KG1 (cell line): ENCODE data around the gene SIGLEC11.
"Not testable (repeated sequence)": the region's sequence is repeated elsewhere in the genome, so short reads cannot be mapped to it uniquely, and the experiment has no call there.

Experiments used
- DNase-seq: peaks from one replicate; lab custom pipeline; 2025; lab: John Stamatoyannopoulos, UW

SIGLEC11 gene, protein sequence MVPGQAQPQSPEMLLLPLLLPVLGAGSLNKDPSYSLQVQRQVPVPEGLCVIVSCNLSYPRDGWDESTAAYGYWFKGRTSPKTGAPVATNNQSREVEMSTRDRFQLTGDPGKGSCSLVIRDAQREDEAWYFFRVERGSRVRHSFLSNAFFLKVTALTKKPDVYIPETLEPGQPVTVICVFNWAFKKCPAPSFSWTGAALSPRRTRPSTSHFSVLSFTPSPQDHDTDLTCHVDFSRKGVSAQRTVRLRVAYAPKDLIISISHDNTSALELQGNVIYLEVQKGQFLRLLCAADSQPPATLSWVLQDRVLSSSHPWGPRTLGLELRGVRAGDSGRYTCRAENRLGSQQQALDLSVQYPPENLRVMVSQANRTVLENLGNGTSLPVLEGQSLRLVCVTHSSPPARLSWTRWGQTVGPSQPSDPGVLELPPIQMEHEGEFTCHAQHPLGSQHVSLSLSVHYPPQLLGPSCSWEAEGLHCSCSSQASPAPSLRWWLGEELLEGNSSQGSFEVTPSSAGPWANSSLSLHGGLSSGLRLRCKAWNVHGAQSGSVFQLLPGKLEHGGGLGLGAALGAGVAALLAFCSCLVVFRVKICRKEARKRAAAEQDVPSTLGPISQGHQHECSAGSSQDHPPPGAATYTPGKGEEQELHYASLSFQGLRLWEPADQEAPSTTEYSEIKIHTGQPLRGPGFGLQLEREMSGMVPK

GRCh38 chr19:49960980-49961379 lies at the start of gene SIGLEC11:
Gene SIGLEC11 (minus strand): TSS chr19:49961172. CDS start chr19:49961081, 91 bp downstream.
- DNase-seq: not testable (repeated sequence)

DNA sequence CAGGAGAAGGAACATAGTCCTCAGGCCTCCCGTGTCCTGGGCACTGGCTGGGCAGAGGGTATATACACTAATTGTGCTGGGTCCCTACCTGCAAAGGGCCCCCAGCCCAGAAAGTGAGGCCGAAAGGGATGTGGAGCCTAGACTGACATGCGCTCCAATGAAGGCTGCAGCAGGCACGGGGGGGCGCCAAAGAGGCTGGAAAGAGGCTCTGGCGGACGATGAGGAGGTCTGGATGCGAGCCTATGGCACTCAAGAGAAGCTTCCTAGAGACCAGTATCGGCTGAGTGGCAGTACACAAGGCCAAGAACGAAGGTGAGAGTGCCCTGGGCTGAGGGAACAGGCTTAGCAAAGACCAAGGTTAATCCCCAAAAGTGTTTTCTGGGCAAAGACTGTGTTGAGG lies 47.6 kb upstream of the SIGLEC11 start:
- no peak for DNase-seq

- no peak for DNase-seq
Measured at GRCh38 chr19:50007947-50008346, 47.0 kb upstream of the SIGLEC11 start.

- no peak for DNase-seq
Measured at GRCh38 chr19:50007170-50007569, 46.2 kb upstream of the SIGLEC11 start.

GRCh38 chr19:50005428-50005827 lies 44.5 kb upstream of the SIGLEC11 start:
- DNase-seq: no peak

- DNase-seq: peak; percentile 13
Measured at GRCh38 chr19:50003810-50004419, 42.9 kb upstream of the SIGLEC11 start.

DNA sequence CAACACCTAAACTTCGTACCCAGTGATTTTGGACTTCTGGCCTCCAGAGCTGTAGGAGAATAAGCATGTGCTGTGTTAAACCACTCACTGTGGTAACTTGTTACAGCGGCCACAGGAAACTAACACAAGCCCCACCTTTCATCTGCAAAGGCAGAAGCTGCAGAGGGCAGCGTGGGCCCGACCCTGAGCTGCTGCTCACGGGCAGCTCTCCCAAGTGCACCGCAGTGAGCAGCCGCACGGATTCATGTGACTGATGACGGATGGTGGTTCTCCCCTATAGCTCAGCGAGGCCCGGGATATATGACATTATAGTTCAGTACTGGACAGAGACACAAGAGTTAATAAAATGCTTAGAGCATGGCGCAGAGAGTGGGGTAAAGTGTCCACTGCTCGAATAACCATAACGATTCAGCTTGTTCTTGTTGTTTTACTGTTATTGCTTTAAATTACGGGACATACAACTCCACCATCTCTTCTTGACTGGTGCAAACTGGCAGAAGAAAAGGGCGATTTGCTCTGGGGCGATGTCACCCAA lies 42.3 kb upstream of the SIGLEC11 start:
- no peak for DNase-seq

GRCh38 chr19:50002386-50002960 lies 41.5 kb upstream of the SIGLEC11 start:
- DNase-seq: no peak

- no peak for DNase-seq
Measured at GRCh38 chr19:50001775-50002174, 40.8 kb upstream of the SIGLEC11 start.

DNA sequence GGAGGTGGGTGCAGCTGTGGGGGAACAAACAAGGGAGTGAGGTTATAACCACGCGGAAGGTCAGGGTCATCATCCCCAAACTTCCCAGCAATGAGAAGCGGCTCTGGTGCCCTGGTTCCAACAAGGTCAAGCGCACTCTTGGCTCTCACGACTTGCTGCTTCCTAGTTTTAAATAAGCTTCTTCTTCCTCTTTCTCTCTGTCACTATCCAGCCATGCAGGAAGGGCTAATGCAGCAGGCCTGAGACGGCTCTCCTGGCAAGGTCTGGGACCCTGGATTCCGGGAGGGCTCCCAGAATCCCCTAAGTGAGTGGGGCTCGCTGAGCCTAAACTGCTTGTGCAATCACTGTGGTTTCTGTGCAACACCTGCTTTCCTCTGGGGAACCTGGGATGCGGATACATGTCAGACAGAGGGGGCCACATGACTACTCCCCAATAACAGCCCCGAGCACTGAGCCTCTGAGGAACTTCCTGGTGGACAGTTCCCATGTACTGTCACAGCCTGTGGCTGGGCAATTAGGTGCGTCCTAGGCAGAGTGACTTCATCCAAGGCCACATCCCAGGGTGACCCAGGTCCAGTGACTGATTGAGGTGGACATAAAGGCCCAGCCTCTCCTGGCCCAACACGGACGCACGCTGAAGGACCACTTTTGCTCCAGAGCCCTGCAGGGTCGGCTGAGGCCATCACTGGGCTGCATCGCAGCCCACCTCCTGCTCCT lies 40.0 kb upstream of the SIGLEC11 start:
- no peak for DNase-seq

DNA sequence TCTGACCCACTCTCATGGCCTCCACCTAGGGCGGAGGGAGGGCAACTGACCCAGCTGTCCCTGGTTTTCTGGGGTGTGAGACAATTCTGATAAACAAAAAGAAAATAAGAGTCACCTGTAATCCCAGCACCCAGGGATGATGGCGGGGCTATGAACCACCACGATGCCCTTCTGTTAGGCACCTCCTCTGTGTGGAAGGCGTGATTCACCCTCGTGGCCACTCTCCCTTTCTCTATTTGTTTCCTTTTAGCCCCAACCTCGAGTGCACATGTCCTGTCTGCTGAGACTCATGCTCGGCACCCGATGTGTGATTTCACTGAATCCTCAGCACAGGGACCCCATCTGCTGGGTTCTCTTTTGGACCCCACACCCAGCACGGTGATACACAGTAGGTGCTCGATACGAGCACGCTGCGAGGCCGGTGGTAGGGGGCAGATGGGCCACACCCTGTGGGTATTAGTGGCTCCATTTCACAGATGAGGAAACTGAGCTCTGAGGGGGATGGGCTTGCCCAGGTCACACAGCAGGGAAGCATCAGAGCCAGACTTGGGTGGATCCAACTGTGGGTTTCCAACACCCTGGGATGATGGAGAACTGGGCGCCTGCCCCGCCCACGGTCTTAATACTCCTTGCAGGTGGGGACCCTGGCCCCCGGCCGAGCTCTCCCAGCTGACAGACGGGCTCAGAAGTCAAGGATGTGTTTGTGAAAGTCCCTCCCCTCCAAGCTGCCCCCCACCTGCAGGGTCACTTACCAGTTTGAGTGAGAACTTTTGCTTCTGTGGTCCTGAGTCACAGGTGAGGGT lies 39.3 kb upstream of the SIGLEC11 start:
- no peak for DNase-seq

GRCh38 chr19:49999371-50000010 lies 38.5 kb upstream of the SIGLEC11 start:
- DNase-seq: no peak

DNA sequence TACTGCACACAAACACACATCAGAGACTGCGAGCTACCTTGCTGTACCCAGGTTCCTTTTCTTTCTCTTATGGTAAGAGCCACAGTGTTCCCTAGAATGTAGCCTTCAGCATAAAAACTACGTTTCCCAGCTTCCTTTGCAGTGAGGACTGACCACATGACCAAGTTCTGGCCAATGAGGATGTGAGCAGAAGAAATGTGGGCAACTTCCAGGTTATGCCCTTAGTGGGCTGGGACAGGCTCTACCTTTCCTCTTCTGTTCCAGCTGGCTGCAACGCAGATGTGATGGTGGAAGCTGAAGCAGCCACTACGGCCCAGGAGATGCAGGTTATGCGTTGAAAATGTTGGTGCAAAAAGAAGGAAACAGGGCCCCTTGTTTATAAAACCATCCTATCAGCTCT lies 36.7 kb upstream of the SIGLEC11 start:
- no peak for DNase-seq

GRCh38 chr19:49988433-49988832 lies 27.5 kb upstream of the SIGLEC11 start:
- DNase-seq: no peak

GRCh38 chr19:49988007-49988406 lies 27.0 kb upstream of the SIGLEC11 start:
- DNase-seq: no peak

DNA sequence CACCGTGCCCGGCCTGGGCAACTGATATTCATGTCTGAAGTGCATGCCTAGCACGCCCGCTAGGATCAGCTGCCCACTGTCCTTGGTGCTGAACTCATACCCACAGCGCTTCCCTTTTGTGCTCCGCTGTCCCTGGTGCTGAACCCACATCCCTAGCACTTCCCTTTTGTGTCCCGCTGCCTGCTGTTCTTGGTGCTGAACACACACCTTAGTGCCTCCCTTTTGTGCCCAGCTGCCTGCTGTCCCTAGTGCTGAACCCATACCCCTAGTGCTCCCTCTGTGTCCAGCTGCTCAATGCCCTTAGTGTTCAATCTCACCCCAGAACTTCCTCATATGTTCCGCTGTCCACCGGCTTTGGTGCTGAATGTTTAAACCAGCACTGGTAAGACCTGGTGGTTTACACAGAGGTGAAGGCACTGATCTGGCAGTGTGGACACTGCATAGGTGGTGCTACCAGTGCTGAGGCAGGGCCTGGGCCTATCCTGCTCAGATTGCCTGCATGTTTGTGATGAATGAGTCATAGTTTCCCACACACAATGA lies 26.3 kb upstream of the SIGLEC11 start:
- DNase-seq: peak; percentile 87

DNA sequence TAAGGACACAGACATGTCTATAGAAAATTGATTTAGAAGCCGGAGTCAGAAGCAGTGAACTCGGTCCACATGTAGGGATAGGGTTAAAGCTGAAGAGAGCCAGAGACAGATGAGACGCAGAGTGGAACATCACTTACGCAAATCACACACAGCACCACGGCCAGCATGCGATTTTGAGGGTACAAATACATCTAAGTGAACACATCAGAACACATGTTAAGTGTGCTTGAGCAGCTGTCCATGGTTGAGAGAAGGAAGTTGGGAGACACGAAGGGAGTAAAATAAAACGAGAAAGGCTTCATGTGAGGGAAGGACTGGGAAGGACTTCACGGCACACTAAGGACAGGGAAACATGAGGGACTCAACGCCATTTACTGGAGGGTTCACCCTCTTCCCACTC lies 25.4 kb upstream of the SIGLEC11 start:
- no peak for DNase-seq

DNA sequence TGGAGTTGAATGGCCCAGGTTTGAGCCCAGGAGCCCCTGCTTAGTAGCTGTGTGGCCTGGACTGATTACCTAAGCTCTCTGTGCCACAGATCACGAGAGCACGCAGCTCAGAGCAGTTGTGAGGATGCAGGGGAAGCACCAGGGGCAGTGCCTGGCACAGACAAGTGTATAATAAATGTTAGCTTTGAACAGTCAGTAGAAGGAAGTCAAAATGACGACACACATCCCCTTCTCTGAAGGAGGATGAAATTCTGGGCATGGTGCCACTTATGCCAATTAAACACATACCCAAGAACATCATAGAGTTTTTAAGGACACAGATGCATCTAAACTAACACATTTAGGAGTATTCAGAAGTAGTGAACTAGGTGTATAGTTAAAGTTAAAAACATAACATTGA lies 24.9 kb upstream of the SIGLEC11 start:
- DNase-seq: no peak

DNA sequence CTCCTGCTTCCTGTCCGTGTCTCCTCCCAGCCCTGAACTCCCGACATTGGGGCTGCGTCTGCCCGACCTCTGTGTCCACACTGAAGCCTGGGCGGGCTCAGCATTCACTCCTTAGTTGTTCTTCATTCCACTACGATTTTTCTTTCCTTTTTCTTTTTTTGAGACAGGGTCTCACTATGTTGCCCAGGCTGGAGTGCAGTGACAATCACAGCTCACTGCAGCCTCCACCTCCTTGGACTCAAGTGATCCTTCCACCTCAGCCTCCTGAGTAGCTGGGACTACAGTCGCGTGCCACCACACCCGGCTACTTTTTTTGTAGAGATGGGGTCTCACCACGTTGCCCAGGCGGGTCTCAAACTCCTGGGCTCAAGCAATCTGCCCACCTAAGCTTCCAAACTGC lies 23.5 kb upstream of the SIGLEC11 start:
- DNase-seq: no peak

DNA sequence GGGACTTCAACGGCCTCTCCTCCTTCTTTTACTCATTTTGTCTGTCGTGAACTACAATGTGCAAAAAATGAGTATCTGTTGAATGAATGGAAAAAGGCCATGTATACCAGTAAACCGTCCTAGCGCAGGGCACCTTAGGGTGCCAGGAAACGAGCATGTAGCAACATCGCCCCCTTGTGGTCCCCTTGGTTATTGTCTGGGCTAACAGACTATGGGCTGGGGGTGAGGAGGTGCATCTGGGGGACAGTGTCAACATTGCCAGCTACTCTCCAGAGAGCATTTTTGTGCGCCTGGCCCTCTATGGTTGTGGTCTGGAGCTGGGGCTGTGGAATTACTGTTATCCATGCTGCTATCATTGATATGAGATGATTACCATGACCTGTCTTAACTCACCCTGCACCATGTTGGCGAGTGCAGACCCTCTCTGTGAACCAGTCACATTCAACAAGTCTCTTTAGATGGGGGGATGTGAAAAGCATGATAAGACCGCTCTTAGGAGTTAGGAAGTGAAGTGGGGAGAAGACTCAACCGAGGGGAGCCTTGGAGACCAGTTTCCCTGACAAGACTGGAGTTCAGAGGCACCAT lies 22.8 kb upstream of the SIGLEC11 start:
- DNase-seq: peak; percentile 51
